Measurements from ENCODE around the gene WT1. TPM values are rescaled to one million over a fixed set of nuclear protein-coding genes. Genes with fewer than 3 reads are reported as not detected.
A peak's percentile ranks its signal among the peaks of the same experiment; 100 is the strongest.

The WT1 gene
- total RNA-seq, 4 donors from 2014 or later = 0.33 to 0.40 TPM; not detected in 2

- H3K27ac ChIP-seq = no peak overlapping the region
Measured at GRCh38 chr11:32433101-32433913, 2.0 kb downstream of the WT1 start.

GRCh38 chr11:32432565-32432964 lies 2.8 kb downstream of the WT1 start:
- Histone ChIP-seq H3K27ac (no peak overlapping the region), H3K9me3 (no peaks in the 10 kb centered on the region), H3K4me1 (peaks cover 19 to 28% of the 10 kb centered on the region in 2 donors), H3K4me3 (replicated peaks in 1 of 3) (no peak overlapping the region), H3K27me3 (peaks cover 59% of the 10 kb centered on the region), H3K36me3 (no peaks in the 10 kb centered on the region)
- WGBS, 2 donors = 17 to 31% methylated on average over 8 of the region's 8 CpGs
- intact Hi-C loops (cut with DNase I) = no loop called here
- no peak for TF ChIP-seq POLR2A (IDR thresholded peaks at IDR 0.05)
- no peak for TF ChIP-seq CTCF (IDR thresholded peaks at IDR 0.05)
- no peak for DNase-seq

More at GRCh38 chr11:32433101-32433913, 2.0 kb downstream of the WT1 start:
- WGBS, 2 donors = 13 to 14% methylated on average over 43 to 46 of the region's 46 CpGs
- no peak for DNase-seq
- H3K27me3 ChIP-seq = peaks cover 59% of the 10 kb centered on the region
- H3K4me1 ChIP-seq = peaks cover 19 to 35% of the 10 kb centered on the region in 2 donors
- H3K36me3 ChIP-seq = no peaks in the 10 kb centered on the region
- no peak overlapping the region for H3K4me3 ChIP-seq (replicated peaks in 1 of 3)
- H3K9me3 ChIP-seq = no peaks in the 10 kb centered on the region
- intact Hi-C loops (cut with DNase I) = no loop called here
- TF ChIP-seq POLR2A (IDR thresholded peaks at IDR 0.05) (no peak), CTCF (IDR thresholded peaks at IDR 0.05) (no peak)

- H3K4me1 ChIP-seq = peaks cover 16 to 31% of the 10 kb centered on the region in 2 donors
- intact Hi-C loops (cut with DNase I) = no loop called here
- H3K27me3 ChIP-seq = peaks cover 57% of the 10 kb centered on the region
- H3K36me3 ChIP-seq = no peaks in the 10 kb centered on the region
- H3K9me3 ChIP-seq = no peaks in the 10 kb centered on the region
- TF ChIP-seq CTCF (IDR thresholded peaks at IDR 0.05) (peak in 1 of 6 experiments; percentile 19), POLR2A (IDR thresholded peaks at IDR 0.05) (no peak)
- no peak overlapping the region for H3K4me3 ChIP-seq (replicated peaks in 1 of 3)
- no peak for DNase-seq
- WGBS, 2 donors = 11 to 20% methylated on average over 34 to 43 of the region's 59 CpGs
- no peak overlapping the region for H3K27ac ChIP-seq
Measured at GRCh38 chr11:32430568-32431381, 4.6 kb downstream of the WT1 start.

GRCh38 chr11:32429477-32429876 lies 5.9 kb downstream of the WT1 start:
- Histone ChIP-seq H3K4me3 (replicated peaks in 1 of 3) (no peak overlapping the region), H3K36me3 (no peaks in the 10 kb centered on the region), H3K9me3 (no peaks in the 10 kb centered on the region), H3K4me1 (peaks cover 8 to 18% of the 10 kb centered on the region in 2 donors), H3K27ac (no peak overlapping the region), H3K27me3 (peaks cover 48% of the 10 kb centered on the region)
- intact Hi-C loops (cut with DNase I) = no loop called here
- TF ChIP-seq CTCF (IDR thresholded peaks at IDR 0.05) = no peak
- TF ChIP-seq POLR2A (IDR thresholded peaks at IDR 0.05) = no peak
- WGBS, 2 donors = 36 to 38% methylated on average over 5 of the region's 5 CpGs
- no peak for DNase-seq
